Spleen (tissue), 11 donors: ENCODE results near the gene OTUB1. TPM values are rescaled to one million over a fixed set of nuclear protein-coding genes. Genes with fewer than 3 reads are reported as not detected.

Experiments
- DNase-seq: peaks from one replicate; pipeline ENCODE4 v3.0.0-alpha.2; 2020
- H3K27ac ChIP-seq, 8 donors: fragments of 200-600 bp; sonication (generic) in 7 of 8; 1 replicate in 4 of 8; 2 replicates in 4 of 8; pipeline versions ENCODE4 v1.5.0 to v1.8.0; 2016 to 2021; ENCODE audit warnings: inconsistent platforms in 4 of 8, mild to moderate bottlenecking in 4 of 8, moderate library complexity in 1 of 8
- H3K27me3 ChIP-seq, 7 donors: fragments of 200-600 bp; sonication (generic) in 6 of 7; replicated peaks in 1 of 7; 1 replicate in 4 of 7; 2 replicates in 3 of 7; pipeline versions ENCODE4 v1.5.0 to v1.8.0; 2016 to 2021; ENCODE audit warnings: inconsistent platforms in 3 of 7, mild to moderate bottlenecking in 1 of 7
- H3K36me3 ChIP-seq, 6 donors: fragments of 200-600 bp; sonication (generic) in 5 of 6; 1 replicate in 4 of 6; 2 replicates in 2 of 6; pipeline versions ENCODE4 v1.5.0 to v1.8.0; 2016 to 2021; ENCODE audit warnings: inconsistent platforms in 2 of 6
- H3K4me1 ChIP-seq, 6 donors: fragments of 200-600 bp; sonication (generic) in 5 of 6; 1 replicate in 3 of 6; 2 replicates in 3 of 6; pipeline versions ENCODE4 v1.5.0 to v1.8.0; 2016 to 2021; ENCODE audit warnings: inconsistent platforms in 3 of 6
- H3K4me3 ChIP-seq, 8 donors: fragments of 200-600 bp; sonication (generic) in 7 of 8; 1 replicate in 4 of 8; 2 replicates in 4 of 8; pipeline versions ENCODE4 v1.5.0 to v1.8.0; 2016 to 2021; ENCODE audit warnings: inconsistent platforms in 4 of 8, mild to moderate bottlenecking in 4 of 8, moderate library complexity in 2 of 8
- H3K9me3 ChIP-seq, 8 donors: fragments of 200-600 bp; sonication (generic) in 7 of 8; 1 replicate in 4 of 8; 2 replicates in 4 of 8; pipeline versions ENCODE4 v1.5.0 to v1.8.0; 2016 to 2021; ENCODE audit warnings: inconsistent platforms in 4 of 8
- CTCF ChIP-seq, 11 experiments: fragments of 200-600 bp in 7 of 11; fragments of 450-650 bp in 4 of 11; sonication (generic) in 4 of 11; IDR thresholded peaks in 8 of 11; conservative IDR thresholded peaks in 3 of 11; 1 replicate in 7 of 11; 2 replicates in 4 of 11; pipeline versions ENCODE4 v1.4.0 to v1.8.0; 2016 to 2021; ENCODE audit warnings: antibody characterized with exemption in 11 of 11, inconsistent platforms in 4 of 11, mild to moderate bottlenecking in 1 of 11
- POLR2A ChIP-seq, 3 donors: fragments of 450-650 bp; IDR thresholded peaks; one replicate each; pipeline ENCODE4 v1.5.1; 2017; ENCODE audit warnings: antibody characterized with exemption in 3 of 3, mild to moderate bottlenecking in 1 of 3
- POLR2AphosphoS5 ChIP-seq, 3 donors: sonication (generic); formaldehyde crosslinking; IDR thresholded peaks; one replicate each; pipeline ENCODE4 v1.5.1; 2017; ENCODE audit warnings: antibody characterized with exemption in 3 of 3
- whole genome bisulfite sequencing, 5 donors: extraction: QIAGEN DNeasy Blood & Tissue Kit in 3 of 5; methylation state at CpG; one replicate each; pipeline versions ENCODE4 v1.1.5 to v1.1.7; 2013 to 2018; 5-methylcytosine and 5-hydroxymethylcytosine counted together
- intact Hi-C: fragments of 100-400 bp; cut with DNase I; formaldehyde crosslinking; loops from one replicate; pipeline ENCODE4 v1.15.0; 2023; ENCODE audit warnings: low total_unique reads
- polyA plus RNA-seq, 3 donors: library from polyadenylated mRNA; stranded (reverse); fragments of 200-250 nt; gene quantifications; one replicate each; pipeline ENCODE4 v1.2.1, GENCODE V29; 2013
- total RNA-seq, 7 donors: library from RNA; depleted of rRNA in 3 of 7; stranded (reverse); fragments of >200 nt in 3 of 7; fragmentation: NEBNext Ultra II Directional in 4 of 7; extraction: Animal tissue kit (Norgen Biotek cat#: 25700) in 4 of 7; gene quantifications; one replicate each; pipeline versions ENCODE4 v1.1.0 to v1.2.1, GENCODE V29; 2016 to 2021
- donor health status: healthy with polysubstance abuse.
- donor health status: DM: no; HTN: no; CAD: no; lungs with moderate emphysema.
- donor health status: DM: no; HTN: no; CAD: no.
- donor health status: Bipolar disorder and iron deficiency.
- donor health status: healthy.
- donor health status: DM: no; HTN: no; CAD: no.
- donor health status: DM: yes; HTN: yes; CAD: no.

Gene OTUB1
- total and polyA plus RNA-seq, 10 donors, result 56.1 to 89.7 (median 63.5) TPM

GRCh38 chr11:64018310-64018709 is 32.1 kb downstream of the OTUB1 start:
- Histone ChIP-seq H3K4me3 (no peak overlapping the region), H3K4me1 (no peaks in the 10 kb centered on the region), H3K27me3 (no peaks in the 10 kb centered on the region), H3K27ac (no peak overlapping the region), H3K36me3 (no peaks in the 10 kb centered on the region), H3K9me3 (no peaks in the 10 kb centered on the region)
- no peak for DNase-seq
- intact Hi-C loops, result no loop called here
- TF ChIP-seq CTCF (IDR thresholded peaks at IDR 0.05 in 8 of 11, conservative IDR thresholded peaks at IDR 0.05 in 3 of 11), result no peak
- TF ChIP-seq POLR2AphosphoS5 (IDR thresholded peaks at IDR 0.05), result no peak
- no peak for TF ChIP-seq POLR2A (IDR thresholded peaks at IDR 0.05)
- WGBS, 5 donors, result 71 to 95% (median 87%) methylated on average over 2 to 8 of the region's 8 CpGs

GRCh38 chr11:64019106-64020037 is 33.1 kb downstream of the OTUB1 start:
- WGBS, 5 donors, result 84 to 94% (median 88%) methylated on average over 14 to 27 of the region's 27 CpGs

GRCh38 chr11:64020976-64021756 is 34.9 kb downstream of the OTUB1 start:
- 81 to 91% (median 86%) methylated on average over 19 to 22 of the region's 22 CpGs for WGBS, 5 donors
- Histone ChIP-seq H3K4me3 (no peak overlapping the region), H3K27me3 (no peaks in the 10 kb centered on the region), H3K9me3 (no peaks in the 10 kb centered on the region), H3K27ac (no peak overlapping the region), H3K4me1 (no peaks in the 10 kb centered on the region), H3K36me3 (no peaks in the 10 kb centered on the region)
- intact Hi-C loops, result no loop called here
- TF ChIP-seq POLR2A (IDR thresholded peaks at IDR 0.05), result no peak
- no peak for TF ChIP-seq POLR2AphosphoS5 (IDR thresholded peaks at IDR 0.05)
- TF ChIP-seq CTCF (IDR thresholded peaks at IDR 0.05 in 8 of 11, conservative IDR thresholded peaks at IDR 0.05 in 3 of 11), result no peak
- no peak for DNase-seq

More at GRCh38 chr11:64019106-64020037, 33.1 kb downstream of the OTUB1 start:
- no peaks in the 10 kb centered on the region for H3K9me3 ChIP-seq
- no peak overlapping the region for H3K4me3 ChIP-seq
- no peak for DNase-seq
- H3K27ac ChIP-seq, result no peak overlapping the region
- H3K27me3 ChIP-seq, result no peaks in the 10 kb centered on the region
- TF ChIP-seq POLR2A (IDR thresholded peaks at IDR 0.05) (no peak), CTCF (IDR thresholded peaks at IDR 0.05 in 8 of 11, conservative IDR thresholded peaks at IDR 0.05 in 3 of 11) (no peak), POLR2AphosphoS5 (IDR thresholded peaks at IDR 0.05) (no peak)
- no peaks in the 10 kb centered on the region for H3K36me3 ChIP-seq
- no peaks in the 10 kb centered on the region for H3K4me1 ChIP-seq
- intact Hi-C loops, result no loop called here

GRCh38 chr11:64021757-64022093 is 35.5 kb downstream of the OTUB1 start:
- Histone ChIP-seq H3K9me3 (no peaks in the 10 kb centered on the region), H3K27me3 (peaks cover 0 to under 1% (median 0%) of the 10 kb centered on the region in 7 donors), H3K36me3 (no peaks in the 10 kb centered on the region), H3K27ac (no peak overlapping the region), H3K4me1 (peaks cover 0 to 3% (median 1%) of the 10 kb centered on the region in 6 donors), H3K4me3 (no peak overlapping the region)
- DNase-seq, result no peak
- intact Hi-C loops, result no loop called here
- 50 to 73% (median 53%) methylated on average over 7 to 10 of the region's 10 CpGs for WGBS, 5 donors
- no peak for TF ChIP-seq POLR2AphosphoS5 (IDR thresholded peaks at IDR 0.05)
- TF ChIP-seq POLR2A (IDR thresholded peaks at IDR 0.05), result no peak
- no peak for TF ChIP-seq CTCF (IDR thresholded peaks at IDR 0.05 in 8 of 11, conservative IDR thresholded peaks at IDR 0.05 in 3 of 11)
